Loucy (cell line): ENCODE measurements around the gene ABCC6.
"Not testable (repeated sequence)": the region's sequence is repeated elsewhere in the genome, so short reads cannot be mapped to it uniquely, and the experiment has no call there.

Experiments
- CTCF ChIP-seq: fragments of 200-600 bp; sonication (generic); conservative IDR thresholded peaks from 2 replicates; pipeline ENCODE4 v1.5.1; 2014; ENCODE audit warnings: mild to moderate bottlenecking, antibody characterized with exemption, low read length
- EZH2phosphoT487 ChIP-seq: fragments of 200-600 bp; IDR thresholded peaks from 2 replicates; pipeline ENCODE4 v1.6.1; 2018; ENCODE audit warnings: antibody characterized with exemption, mild to moderate bottlenecking, moderate library complexity, borderline replicate concordance

- not testable (repeated sequence) for TF ChIP-seq CTCF, EZH2phosphoT487
Observed at GRCh38 chr16:16232692-16233061, 9.4 kb upstream of the ABCC6 start.
